K562 (cell line): ENCODE results near the gene CEMP1. TPM values are rescaled to one million over a fixed set of nuclear protein-coding genes. Genes with fewer than 3 reads are reported as not detected.
A peak's percentile ranks its signal among the peaks of the same experiment; 100 is the strongest.

ENCODE experiments used
- ATAC-seq: fragments of 200-7000 bp; cut with Tn5 transposase; 3 replicates; pipeline ENCODE4 v1.9.1; 2020; ENCODE audit warnings: moderate library complexity
- BruUV-seq: library from RNA; stranded (reverse); fragments of 400-500 nt; replicated peaks from 2 replicates; lab custom pipeline; 2021; lab: Mats Ljungman, UMichigan
- CTCF ChIA-PET: fragments of 300-600 bp; formaldehyde crosslinking; extraction: SDS; loops from one replicate; lab custom pipeline; 2021; ENCODE audit warnings: low intra/inter-chr PET ratio; lab: Yijun Ruan, JAX
- POLR2A ChIA-PET: fragments of 300-600, 350-650 bp; sonication (Branson Sonifier 250); formaldehyde crosslinking; extraction: SDS; loops from one replicate; lab custom pipeline; 2021; ENCODE audit warnings: antibody characterized with exemption, inconsistent platforms; lab: Yijun Ruan, JAX
- DNase-seq, 4 experiments: peaks; one replicate each; pipeline versions ENCODE4 v3.0.0 to v3.0.0-alpha.2; 2011 to 2018; ENCODE audit warnings: low spot score in 3 of 4, mixed read lengths in 3 of 4; ENCODE audit errors: extremely low read depth in 1 of 4
- FAIRE-seq: peaks from 2 replicates; lab custom pipeline; 2011; peaks lifted over from hg19 to GRCh38; lab: Jason Lieb, UNC
- H2AFZ ChIP-seq: 2 replicates; pipeline ENCODE4 v1.6.0; 2011; ENCODE audit warnings: low read depth, low read length, control low read depth, inconsistent platforms
- H3K27ac ChIP-seq: fragments of 200-600 bp; 3 replicates; pipeline ENCODE4 v1.8.0; 2011; ENCODE audit warnings: low read depth, mild to moderate bottlenecking, control low read depth, inconsistent platforms, low read length, moderate library complexity, mixed read lengths; ENCODE audit errors: extremely low read depth
- H3K27me3 ChIP-seq, 2 experiments: fragments of 300-600 bp in 1 of 2; 2 replicates in 1 of 2; 3 replicates in 1 of 2; pipeline versions ENCODE4 v1.6.0 to v1.8.0; 2011; ENCODE audit warnings: inconsistent platforms in 2 of 2, low read length in 2 of 2, mild to moderate bottlenecking in 1 of 2, mixed read lengths in 1 of 2, moderate library complexity in 1 of 2; ENCODE audit not compliant: control insufficient read depth in 2 of 2, insufficient read depth in 2 of 2
- H3K36me3 ChIP-seq: fragments of 300-600 bp; 3 replicates; pipeline ENCODE4 v1.8.0; 2011; ENCODE audit warnings: mild to moderate bottlenecking, low read length, inconsistent platforms; ENCODE audit not compliant: control insufficient read depth, insufficient read depth
- H3K4me1 ChIP-seq, 2 experiments: fragments of 200-600 bp in 1 of 2; replicated peaks in 1 of 2; 2 replicates in 1 of 2; 3 replicates in 1 of 2; pipeline versions ENCODE4 v1.5.1 to v1.8.0; 2011; ENCODE audit warnings: inconsistent platforms in 2 of 2, low read length in 2 of 2, mild to moderate bottlenecking in 1 of 2, mixed read lengths in 1 of 2, moderate library complexity in 1 of 2; ENCODE audit not compliant: control insufficient read depth in 2 of 2, insufficient read depth in 2 of 2
- H3K4me2 ChIP-seq: 2 replicates; pipeline ENCODE4 v1.6.1; 2011; ENCODE audit warnings: low read length, control low read depth, inconsistent platforms, mixed read lengths; ENCODE audit not compliant: insufficient read depth
- H3K4me3 ChIP-seq: fragments of 200-600 bp; sonication (generic), shearing (Covaris generic); 2 replicates; pipeline ENCODE4 v1.5.1; 2016; ENCODE audit warnings: control low read depth, inconsistent platforms
- H3K79me2 ChIP-seq: fragments of 200-600 bp; 3 replicates; pipeline ENCODE4 v1.8.0; 2011; ENCODE audit warnings: low read length, inconsistent platforms; ENCODE audit not compliant: control insufficient read depth, insufficient read depth
- H3K9ac ChIP-seq, 2 experiments: 2 replicates each; pipeline versions ENCODE4 v1.6.0 to v1.6.1; 2011; ENCODE audit warnings: low read depth in 2 of 2, low read length in 2 of 2, control low read depth in 1 of 2, inconsistent platforms in 1 of 2, mild to moderate bottlenecking in 1 of 2, mixed read lengths in 1 of 2; ENCODE audit not compliant: insufficient read depth in 1 of 2
- H3K9me1 ChIP-seq: one replicate; pipeline ENCODE4 v1.6.0; 2011; ENCODE audit warnings: inconsistent platforms, mild to moderate bottlenecking, low read length, moderate library complexity; ENCODE audit not compliant: control insufficient read depth, insufficient read depth
- H3K9me3 ChIP-seq: replicated peaks from 2 replicates; pipeline ENCODE4 v1.5.1; 2011; ENCODE audit warnings: low read depth, low read length, inconsistent platforms; ENCODE audit not compliant: control insufficient read depth, insufficient read depth
- H4K20me1 ChIP-seq: replicated peaks from 2 replicates; pipeline ENCODE4 v1.6.1; 2011; ENCODE audit warnings: low read length, inconsistent platforms, mixed read lengths; ENCODE audit not compliant: control insufficient read depth, insufficient read depth
- CXXC5 ChIP-seq: fragments of 250-450 bp; sonication (Bioruptor Pico); IDR thresholded peaks from 2 replicates; pipeline ENCODE4 v1.8.0; 2022; ENCODE audit warnings: inconsistent platforms, mild to moderate bottlenecking, moderate library complexity
- FOXA1 ChIP-seq: fragments of 450-650 bp; IDR thresholded peaks from 2 replicates; pipeline ENCODE4 v1.6.1; 2016; ENCODE audit warnings: mild to moderate bottlenecking, borderline replicate concordance
- GTF2F1 ChIP-seq: IDR thresholded peaks from 2 replicates; pipeline ENCODE4 v1.6.1; 2011; ENCODE audit warnings: low read depth, low read length, improper control_type of control experiment
- NCOA2 ChIP-seq, 2 experiments: fragments of 450-650 bp; IDR thresholded peaks; 2 replicates each; pipeline ENCODE4 v1.6.1; 2018; ENCODE audit warnings: mild to moderate bottlenecking in 2 of 2, moderate library complexity in 1 of 2; ENCODE audit not compliant: partially characterized antibody in 2 of 2
- POLR2G ChIP-seq: fragments of 200-400 bp; formaldehyde crosslinking; IDR thresholded peaks from 2 replicates; pipeline ENCODE4 v1.6.1; 2017; ENCODE audit warnings: low read depth, mild to moderate bottlenecking, antibody characterized with exemption, low read length, moderate library complexity
- RBFOX2 ChIP-seq: fragments of 200-400 bp; formaldehyde crosslinking; IDR thresholded peaks from 2 replicates; pipeline ENCODE4 v1.6.1; 2017; ENCODE audit warnings: low read depth, mild to moderate bottlenecking, low read length, moderate library complexity
- TGIF2 ChIP-seq: sonication (generic); formaldehyde crosslinking; IDR thresholded peaks from 2 replicates; pipeline ENCODE4 v1.8.1; 2022; ENCODE audit warnings: mild to moderate bottlenecking, missing genetic modification reagents, moderate library complexity
- ZNF232 ChIP-seq: sonication (generic); formaldehyde crosslinking; IDR thresholded peaks from 2 replicates; pipeline ENCODE4 v1.8.0; 2022; ENCODE audit warnings: mild to moderate bottlenecking, missing genetic modification reagents
- WGBS: fragments of 100-300 bp; shearing (Covaris generic); methylation state at CpG from one replicate; pipeline ENCODE4 v1.1.6; 2016; ENCODE audit warnings: low coverage, mixed read lengths; ENCODE audit not compliant: insufficient coverage; ENCODE audit errors: missing lambda C conversion rate; 5-methylcytosine and 5-hydroxymethylcytosine counted together
- in situ Hi-C: fragments of 300-500 bp; cut with MboI; formaldehyde crosslinking; loops from 4 replicates; pipeline ENCODE4 v1.15.0; 2018; ENCODE audit warnings: inconsistent platforms, mixed read lengths
- intact Hi-C: fragments of 100-400 bp; cut with micrococcal nuclease; formaldehyde crosslinking; loops from 2 replicates; pipeline ENCODE4 v1.14.2; 2022
- polyA plus RNA-seq, 8 experiments: library from polyadenylated mRNA; depleted of rRNA in 4 of 8; stranded (reverse) in 5 of 8; unstranded in 3 of 8; fragments of >200 nt; fragmentation: Nextera tagmentation in 2 of 8; fragmentation: Illumina TruSeq in 1 of 8; extraction: Ambion mirVana in 2 of 8; extraction: Trizol in 1 of 8; gene quantifications; 2 replicates each; pipeline versions ENCODE4 v1.2.1 to v1.2.3, GENCODE V29; 2011 to 2014; ENCODE audit warnings: inconsistent platforms in 1 of 8, missing spikeins in 1 of 8
- total RNA-seq, 7 experiments: library from RNA; depleted of rRNA in 6 of 7; stranded (reverse); fragments of >200 nt in 6 of 7; fragmentation: Illumina TruSeq in 2 of 7; extraction: Trizol in 2 of 7; gene quantifications; 2 replicates each; pipeline versions ENCODE4 v1.2.1 to v1.2.3, GENCODE V29; 2011 to 2021; ENCODE audit warnings: low replicate concordance in 1 of 7
- TF ChIP-seq, protein P1 (sequence below): sonication (generic); formaldehyde crosslinking; IDR thresholded peaks from 2 replicates; pipeline ENCODE4 v1.8.1; 2023; ENCODE audit warnings: mild to moderate bottlenecking, missing genetic modification reagents
- TF ChIP-seq, protein P2 (sequence below): sonication (generic); formaldehyde crosslinking; IDR thresholded peaks from 2 replicates; pipeline ENCODE4 v1.8.0; 2022; ENCODE audit warnings: missing genetic modification reagents, mild to moderate bottlenecking, moderate library complexity, borderline replicate concordance

CEMP1 gene
- total and polyA plus RNA-seq, 9 of the 15 experiments (the other 6 are each of a cell fraction or from before 2014, with no cell fraction given): 0.05 to 0.45 TPM; not detected in 7

DNA sequence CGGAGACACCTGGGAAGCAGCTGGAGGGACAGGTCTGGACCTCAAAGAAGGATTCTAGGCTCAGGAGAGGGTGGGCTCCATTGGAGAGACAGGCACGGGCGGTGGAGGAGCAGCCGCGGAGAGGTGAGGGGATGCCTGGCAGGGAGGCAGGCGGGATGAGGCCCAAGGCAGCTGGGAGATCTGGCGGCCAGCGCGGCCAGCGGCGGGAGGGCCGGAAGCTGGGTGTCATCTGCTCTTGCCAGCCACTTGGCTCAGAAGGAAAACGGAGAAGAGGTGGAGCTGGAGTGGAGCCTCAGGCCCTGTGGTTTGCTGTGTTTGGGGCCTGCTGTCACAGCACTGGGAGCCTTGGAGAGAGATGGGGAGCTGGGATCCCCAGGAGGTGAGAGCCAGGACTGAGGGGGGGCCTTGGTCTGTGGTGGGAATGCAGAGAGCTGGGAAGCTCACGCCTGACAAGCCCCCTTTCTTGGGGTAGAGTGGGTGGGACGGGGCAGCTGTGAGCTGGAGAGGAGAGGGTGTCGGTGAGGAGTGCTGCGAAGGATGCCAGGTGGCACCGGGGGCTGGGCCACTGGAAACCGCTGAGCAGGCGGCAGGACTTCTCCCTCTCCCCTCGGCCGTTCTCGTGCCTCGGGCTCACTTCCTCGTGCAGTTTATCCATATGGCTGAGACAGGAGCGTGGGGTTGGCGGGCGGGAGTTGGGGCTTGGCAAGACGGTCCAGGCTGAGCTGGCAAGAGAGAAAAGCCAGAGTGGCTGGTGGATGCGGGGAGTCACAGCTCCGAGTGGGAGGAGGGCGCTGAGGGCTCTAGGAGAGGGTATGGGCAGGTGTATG, 48.3 kb downstream of the CEMP1 start:
- BruUV-seq: no TSS peak
- ATAC-seq (no peak), DNase-seq (peak in 2 of 4 experiments; percentile 36 to 39), FAIRE-seq (no peak)
- intact Hi-C loops: no loop called here
- in situ Hi-C loops: no loop called here
- TF ChIP-seq TGIF2 (CRISPR knock-in tag): no peak
- TF ChIP-seq FOXA1: no peak
- TF ChIP-seq GTF2F1: no peak
- TF ChIP-seq POLR2G: peak; percentile 38
- TF ChIP-seq, protein P1, sequence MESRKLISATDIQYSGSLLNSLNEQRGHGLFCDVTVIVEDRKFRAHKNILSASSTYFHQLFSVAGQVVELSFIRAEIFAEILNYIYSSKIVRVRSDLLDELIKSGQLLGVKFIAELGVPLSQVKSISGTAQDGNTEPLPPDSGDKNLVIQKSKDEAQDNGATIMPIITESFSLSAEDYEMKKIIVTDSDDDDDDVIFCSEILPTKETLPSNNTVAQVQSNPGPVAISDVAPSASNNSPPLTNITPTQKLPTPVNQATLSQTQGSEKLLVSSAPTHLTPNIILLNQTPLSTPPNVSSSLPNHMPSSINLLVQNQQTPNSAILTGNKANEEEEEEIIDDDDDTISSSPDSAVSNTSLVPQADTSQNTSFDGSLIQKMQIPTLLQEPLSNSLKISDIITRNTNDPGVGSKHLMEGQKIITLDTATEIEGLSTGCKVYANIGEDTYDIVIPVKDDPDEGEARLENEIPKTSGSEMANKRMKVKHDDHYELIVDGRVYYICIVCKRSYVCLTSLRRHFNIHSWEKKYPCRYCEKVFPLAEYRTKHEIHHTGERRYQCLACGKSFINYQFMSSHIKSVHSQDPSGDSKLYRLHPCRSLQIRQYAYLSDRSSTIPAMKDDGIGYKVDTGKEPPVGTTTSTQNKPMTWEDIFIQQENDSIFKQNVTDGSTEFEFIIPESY: peak; percentile 90
- TF ChIP-seq ZNF232: no peak
- TF ChIP-seq RBFOX2: peak; percentile 30; the same call in 1 of the 2 replicates
- TF ChIP-seq CXXC5: 0 out of 2 replicates have a peak, but pooled peaks have one; percentile 16
- TF ChIP-seq, protein P2, sequence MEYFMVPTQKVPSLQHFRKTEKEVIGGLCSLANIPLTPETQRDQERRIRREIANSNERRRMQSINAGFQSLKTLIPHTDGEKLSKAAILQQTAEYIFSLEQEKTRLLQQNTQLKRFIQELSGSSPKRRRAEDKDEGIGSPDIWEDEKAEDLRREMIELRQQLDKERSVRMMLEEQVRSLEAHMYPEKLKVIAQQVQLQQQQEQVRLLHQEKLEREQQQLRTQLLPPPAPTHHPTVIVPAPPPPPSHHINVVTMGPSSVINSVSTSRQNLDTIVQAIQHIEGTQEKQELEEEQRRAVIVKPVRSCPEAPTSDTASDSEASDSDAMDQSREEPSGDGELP: peak; percentile 16; the same call in 1 of the 2 replicates
- TF ChIP-seq NCOA2 (IDR thresholded peaks at IDR 0.05; ENCODE audit: partially characterized antibody in 2 of 2): no peak
- H2AFZ ChIP-seq: no peak overlapping the region
- H3K4me3 ChIP-seq: no peak overlapping the region
- CTCF ChIA-PET: no interaction called here
- peaks cover 97% of the 10 kb centered on the region for H3K79me2 ChIP-seq
- H3K9ac ChIP-seq: peak overlapping the region in 1 of 2 experiments; percentile 86; a peak in 2 of 4 replicates
- H3K27ac ChIP-seq: no peak overlapping the region
- peaks cover 5% of the 10 kb centered on the region; the same call in 1 of the 2 replicates for H4K20me1 ChIP-seq
- H3K27me3 ChIP-seq: no peaks in the 10 kb centered on the region
- H3K4me1 ChIP-seq: peaks cover 53 to 97% of the 10 kb centered on the region in 2 experiments
- H3K9me3 ChIP-seq: no peaks in the 10 kb centered on the region
- H3K36me3 ChIP-seq: peaks cover 46% of the 10 kb centered on the region; the same call in 2 of the 3 replicates
- POLR2A ChIA-PET: interaction anchor here (0.6 to 1.9 kb wide), 5 partner anchors 9 to 56 kb away, joined by 3 to 10 read pairs (median 4); partner anchors contain the start of gene TEDC2
- no peaks in the 10 kb centered on the region for H3K9me1 ChIP-seq
- WGBS: 87% methylated on average over 14 of the region's 32 CpGs
- H3K4me2 ChIP-seq: no peak overlapping the region
